Liver (tissue), 3 donors: ENCODE results near the gene FKBP14.
"Not testable (repeated sequence)": the region's sequence is repeated elsewhere in the genome, so short reads cannot be mapped to it uniquely, and the experiment has no call there.

Source experiments
- ATF3 ChIP-seq: IDR thresholded peaks from 2 replicates; pipeline ENCODE4 v1.6.1; 2016; ENCODE audit warnings: antibody characterized with exemption
- CTCF ChIP-seq: fragments of 150-350 bp; IDR thresholded peaks from 2 replicates; pipeline ENCODE4 v1.5.1; 2017; ENCODE audit warnings: improper control_type of control experiment, low read depth, low read length; ENCODE audit not compliant: missing input control
- EGR1 ChIP-seq, 2 donors: IDR thresholded peaks; 2 replicates each; pipeline ENCODE4 v1.6.1; 2016 to 2018; ENCODE audit warnings: antibody characterized with exemption in 2 of 2, low read depth in 2 of 2
- FOXA1 ChIP-seq: IDR thresholded peaks from 2 replicates; pipeline ENCODE4 v1.6.1; 2016; ENCODE audit warnings: antibody characterized with exemption
- HNF4G ChIP-seq: IDR thresholded peaks from 2 replicates; pipeline ENCODE4 v1.6.1; 2016; ENCODE audit warnings: antibody characterized with exemption
- JUND ChIP-seq, 2 donors: IDR thresholded peaks; 2 replicates each; pipeline ENCODE4 v1.6.1; 2016; ENCODE audit warnings: antibody characterized with exemption in 2 of 2
- MAX ChIP-seq: IDR thresholded peaks from 2 replicates; pipeline ENCODE4 v1.6.1; 2016; ENCODE audit warnings: antibody characterized with exemption
- RAD21 ChIP-seq, 2 donors: IDR thresholded peaks; 2 replicates each; pipeline ENCODE4 v1.6.1; 2016; ENCODE audit warnings: antibody characterized with exemption in 2 of 2, mild to moderate bottlenecking in 2 of 2
- REST ChIP-seq: IDR thresholded peaks from 2 replicates; pipeline ENCODE4 v1.6.1; 2016; ENCODE audit warnings: antibody characterized with exemption, mild to moderate bottlenecking
- SP1 ChIP-seq: IDR thresholded peaks from 2 replicates; pipeline ENCODE4 v1.6.1; 2018; ENCODE audit warnings: antibody characterized with exemption, mild to moderate bottlenecking
- YY1 ChIP-seq: IDR thresholded peaks from 2 replicates; pipeline ENCODE4 v1.6.1; 2016; ENCODE audit warnings: antibody characterized with exemption, mild to moderate bottlenecking
- ZBTB33 ChIP-seq: IDR thresholded peaks from 2 replicates; pipeline ENCODE4 v1.6.1; 2016; ENCODE audit warnings: antibody characterized with exemption
- donor health status: healthy.
- donor health status: healthy.

- TF ChIP-seq CTCF, result peak; percentile 49
- not testable (repeated sequence) for TF ChIP-seq SP1; YY1; HNF4G; REST; JUND (IDR thresholded peaks at IDR 0.05); MAX; ZBTB33; ATF3; FOXA1; EGR1 (IDR thresholded peaks at IDR 0.05; ENCODE audit: low read depth in 2 of 2)
- TF ChIP-seq RAD21 (IDR thresholded peaks at IDR 0.05), result peak; percentile 69 to 74
These were observed 35.3 kb upstream of the FKBP14 start for GRCh38 chr7:30061786-30062185.
